Measurements from ENCODE around the gene KRTAP10-9.

KRTAP10-9 gene

DNA sequence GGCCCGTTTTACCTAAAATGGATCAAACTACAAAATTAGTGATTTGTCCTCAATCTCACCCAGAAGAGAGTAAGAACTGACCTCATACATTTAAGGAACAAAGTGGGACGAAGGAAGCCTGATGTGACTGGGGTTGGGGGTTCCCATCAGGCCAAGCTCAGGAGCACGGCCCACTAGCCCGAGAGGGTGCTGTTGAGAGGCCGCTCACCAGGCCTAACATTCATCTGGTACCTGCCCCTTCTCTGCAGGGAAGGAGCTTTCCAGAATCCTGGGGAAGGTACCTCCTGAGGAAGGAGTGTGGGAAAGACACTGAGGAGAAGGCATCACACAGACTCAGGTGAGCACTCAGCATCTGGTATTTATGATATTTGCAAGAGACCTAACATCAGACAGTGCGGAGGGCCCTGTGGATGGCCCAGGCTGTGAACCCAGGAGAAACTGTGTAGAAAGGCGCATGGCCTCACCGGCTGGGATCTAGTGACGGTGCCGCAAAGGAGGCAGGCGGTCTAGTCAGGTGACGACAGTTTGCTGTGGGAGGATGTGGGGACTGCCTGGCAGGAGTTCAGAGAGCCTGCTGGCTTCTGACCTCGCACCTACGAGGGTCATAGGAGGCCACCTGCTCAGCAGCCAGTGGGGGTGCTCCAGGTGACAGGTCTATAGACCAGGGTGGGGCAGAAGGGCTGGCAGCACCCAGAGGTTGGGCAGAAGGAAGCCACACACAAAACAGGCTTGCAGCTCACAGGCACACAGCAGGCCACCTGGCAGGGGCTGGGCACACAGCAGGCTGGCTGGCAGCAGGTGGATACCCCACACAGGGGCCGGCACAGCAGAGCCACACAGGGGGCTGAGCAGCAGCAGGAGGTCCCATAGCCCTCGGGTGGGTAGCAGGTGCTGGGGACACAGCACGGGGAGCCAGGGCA lies 27.0 kb downstream of the KRTAP10-9 start:
- no peak for DNase-seq
- Histone ChIP-seq H3K4me3 (ENCODE audit: low read depth, low read length) (no peak overlapping the region), H3K27me3 (replicated peaks) (no peaks in the 10 kb centered on the region), H3K36me3 (replicated peaks) (no peaks in the 10 kb centered on the region), H3K27ac (no peak overlapping the region)
- in situ Hi-C loops (cut with HindIII; ENCODE audit: low pct_ligation_motif_present, low sequenced_read_pairs): no loop called here
- TF ChIP-seq CTCF (IDR thresholded peaks at IDR 0.05; ENCODE audit: low read depth, low read length, missing control alignments): no peak

- no peak within 1 kb of the TSS for H3K27ac ChIP-seq
- no peaks in the 10 kb centered on the region for H3K27me3 ChIP-seq (replicated peaks)
- DNase-seq: no peak
Observed at GRCh38 chr21:44654576-44655175, 27.8 kb downstream of the KRTAP10-9 start, which contains the start of gene KRTAP12-4. Gene KRTAP12-4, minus strand, starts transcription at chr21:44654659. Its CDS starts 45 bp downstream, at chr21:44654614.

GRCh38 chr21:44656868-44657267 lies 30.0 kb downstream of the KRTAP10-9 start:
- no peaks in the 10 kb centered on the region for H3K27me3 ChIP-seq (replicated peaks)
- H3K4me3 ChIP-seq (ENCODE audit: low read depth, low read length): no peak overlapping the region
- no peak overlapping the region for H3K27ac ChIP-seq
- H3K36me3 ChIP-seq (replicated peaks): no peaks in the 10 kb centered on the region
- in situ Hi-C loops (cut with HindIII; ENCODE audit: low pct_ligation_motif_present, low sequenced_read_pairs): no loop called here
- TF ChIP-seq CTCF (IDR thresholded peaks at IDR 0.05; ENCODE audit: low read depth, low read length, missing control alignments): no peak
- DNase-seq: no peak

More at GRCh38 chr21:44654576-44655175, 27.8 kb downstream of the KRTAP10-9 start, which contains the start of gene KRTAP12-4:
- no peaks in the 10 kb centered on the region for H3K36me3 ChIP-seq (replicated peaks)
- in situ Hi-C loops (cut with HindIII; ENCODE audit: low pct_ligation_motif_present, low sequenced_read_pairs): no loop called here
- H3K4me3 ChIP-seq (ENCODE audit: low read depth, low read length): no peak within 1 kb of the TSS
- TF ChIP-seq CTCF (IDR thresholded peaks at IDR 0.05; ENCODE audit: low read depth, low read length, missing control alignments): no peak

- Histone ChIP-seq H3K4me3 (ENCODE audit: low read depth, low read length) (no peak within 1 kb of the TSS), H3K27ac (no peak within 1 kb of the TSS), H3K27me3 (replicated peaks) (no peaks in the 10 kb centered on the region), H3K36me3 (replicated peaks) (no peaks in the 10 kb centered on the region)
- TF ChIP-seq CTCF (IDR thresholded peaks at IDR 0.05; ENCODE audit: low read depth, low read length, missing control alignments): no peak
- no peak for DNase-seq
- in situ Hi-C loops (cut with HindIII; ENCODE audit: low pct_ligation_motif_present, low sequenced_read_pairs): no loop called here
Observed at GRCh38 chr21:44657635-44658540, 31.0 kb downstream of the KRTAP10-9 start, which contains the start of gene KRTAP12-3. Gene KRTAP12-3, plus strand, starts transcription at chr21:44657932. Its CDS starts 48 bp downstream, at chr21:44657980.

GRCh38 chr21:44658541-44658910 lies 31.6 kb downstream of the KRTAP10-9 start:
- Histone ChIP-seq H3K36me3 (replicated peaks) (no peaks in the 10 kb centered on the region), H3K27me3 (replicated peaks) (no peaks in the 10 kb centered on the region), H3K4me3 (ENCODE audit: low read depth, low read length) (no peak overlapping the region), H3K27ac (no peak overlapping the region)
- TF ChIP-seq CTCF (IDR thresholded peaks at IDR 0.05; ENCODE audit: low read depth, low read length, missing control alignments): no peak
- in situ Hi-C loops (cut with HindIII; ENCODE audit: low pct_ligation_motif_present, low sequenced_read_pairs): no loop called here
- DNase-seq: no peak
